NCI-H345 (cell line): Measurements from ENCODE around the gene FYB2.
A peak's percentile ranks its signal among the peaks of the same experiment; 100 is the strongest.

Experiments used
- DNase-seq: peaks from one replicate; lab custom pipeline; 2025; lab: John Stamatoyannopoulos, UW

Gene FYB2

GRCh38 chr1:56712150-56712549 lies 107.1 kb downstream of the FYB2 start:
- DNase-seq, result no peak

- no peak for DNase-seq
Measured at GRCh38 chr1:56710646-56711045, 108.6 kb downstream of the FYB2 start.

GRCh38 chr1:56709995-56710394 lies 109.2 kb downstream of the FYB2 start:
- no peak for DNase-seq

DNA sequence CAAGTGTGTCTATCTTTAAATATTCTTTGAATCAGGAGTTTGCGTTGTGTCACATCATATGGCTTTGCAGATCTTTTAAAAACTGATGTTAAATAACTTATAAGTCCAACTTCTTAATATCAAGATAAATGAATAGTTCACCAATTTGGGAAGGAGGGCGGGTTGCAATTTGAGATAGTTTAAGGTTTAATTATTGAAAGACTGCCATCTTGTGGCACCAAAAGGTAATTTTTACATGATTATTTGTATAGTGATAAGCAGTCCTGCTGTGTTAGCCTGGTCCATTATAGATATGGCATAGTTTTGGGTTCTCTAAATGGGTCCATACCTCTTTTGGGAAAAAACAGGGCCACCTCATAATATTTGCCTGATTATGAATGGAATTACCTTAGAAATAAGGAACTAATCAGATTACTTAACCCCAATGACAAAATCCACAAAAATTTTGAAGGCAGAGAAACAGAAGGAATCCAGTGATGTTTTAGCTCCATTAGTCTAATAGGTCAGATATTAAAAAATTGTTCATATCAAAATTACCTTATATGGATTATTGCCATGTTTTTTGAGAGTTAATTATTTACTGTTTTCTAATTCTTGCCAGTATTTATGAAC lies 109.8 kb downstream of the FYB2 start:
- peak; percentile 62 for DNase-seq

DNA sequence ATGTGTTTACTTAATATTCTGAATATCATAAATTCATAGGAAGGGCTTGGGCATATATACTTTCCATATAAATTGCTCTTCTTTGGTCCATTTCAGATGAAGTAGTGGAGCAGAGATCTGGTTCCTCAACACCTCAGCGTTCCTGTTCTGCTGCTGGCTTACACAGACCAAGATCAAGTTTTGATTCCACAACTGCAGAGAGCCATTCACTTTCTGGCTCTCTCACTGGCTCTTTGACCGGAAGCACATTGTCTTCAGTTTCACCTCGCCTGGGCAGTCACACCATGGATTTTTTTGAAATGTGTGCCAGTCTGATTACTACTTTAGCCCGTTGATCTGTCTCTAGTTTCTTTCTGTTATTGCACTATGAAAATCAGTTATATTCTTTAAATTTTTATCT lies 111.8 kb downstream of the FYB2 start:
- no peak for DNase-seq

- no peak for DNase-seq
Measured at GRCh38 chr1:56703747-56704146, 115.5 kb downstream of the FYB2 start.

DNA sequence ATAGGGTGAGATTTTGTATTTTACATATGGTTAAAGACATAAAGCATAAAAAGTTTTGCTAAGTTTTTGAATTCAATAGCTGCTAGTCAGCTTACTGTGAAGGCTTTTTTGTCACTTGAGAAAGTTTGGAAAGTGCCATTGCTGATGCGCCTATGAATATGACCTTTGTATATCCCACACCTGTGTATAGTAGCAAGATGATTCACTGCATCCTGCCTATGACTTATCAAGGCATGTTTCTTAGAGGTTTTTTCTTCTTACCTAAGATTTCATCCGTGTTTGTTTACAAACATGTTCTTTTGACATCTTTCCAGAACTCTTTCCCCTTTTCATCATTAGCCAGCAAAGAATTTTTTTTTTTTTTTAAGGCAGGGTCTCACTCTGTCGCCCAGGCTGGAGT lies 122.5 kb downstream of the FYB2 start:
- DNase-seq, result no peak

DNA sequence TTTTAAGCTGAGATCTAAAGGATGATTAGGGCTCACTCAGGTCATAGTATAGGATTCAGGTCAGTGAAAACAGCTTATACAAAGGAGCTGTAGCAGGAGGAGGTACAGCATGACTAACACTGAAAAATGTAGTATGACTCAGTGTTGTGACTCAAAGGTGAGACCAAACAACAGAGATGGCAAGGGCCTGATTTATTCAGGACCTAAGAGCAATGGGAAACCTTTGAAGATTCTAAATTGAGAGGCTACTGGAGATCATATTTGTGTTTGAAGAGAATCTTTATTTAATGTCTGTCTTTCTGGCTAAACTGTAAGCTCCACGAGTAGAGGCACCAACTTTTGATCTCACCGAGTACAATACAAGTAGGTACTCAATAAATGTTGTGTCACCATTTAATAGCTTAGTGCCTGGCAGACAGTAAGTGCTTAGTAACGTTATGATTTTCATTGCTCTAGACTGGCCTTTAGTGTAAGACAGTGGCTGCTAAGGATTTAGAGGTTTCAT lies 130.6 kb downstream of the FYB2 start:
- DNase-seq, result no peak

GRCh38 chr1:56686169-56686568 lies 133.0 kb downstream of the FYB2 start:
- DNase-seq, result no peak

DNA sequence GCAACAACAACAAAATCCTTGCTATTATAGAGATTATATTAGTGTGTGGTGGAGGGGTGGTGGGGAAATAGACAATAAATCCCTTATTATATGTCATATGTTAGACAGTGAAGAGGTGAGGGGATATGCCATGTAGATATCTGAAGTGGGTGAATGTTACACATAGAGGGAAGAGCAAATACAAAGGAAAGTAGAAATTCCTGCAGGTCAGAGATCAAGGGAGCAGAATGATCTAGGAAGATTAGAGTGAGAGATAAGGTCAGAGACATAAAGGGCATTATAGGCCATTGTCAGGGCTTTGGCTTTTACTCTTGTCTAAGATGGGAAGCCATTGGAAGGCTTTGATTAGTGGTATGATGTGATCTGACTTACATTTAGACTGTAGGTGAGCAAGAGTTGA lies 135.6 kb downstream of the FYB2 start:
- DNase-seq, result no peak

GRCh38 chr1:56676571-56677035 lies 142.6 kb downstream of the FYB2 start:
- no peak for DNase-seq

GRCh38 chr1:56675763-56676162 lies 143.4 kb downstream of the FYB2 start:
- no peak for DNase-seq

DNA sequence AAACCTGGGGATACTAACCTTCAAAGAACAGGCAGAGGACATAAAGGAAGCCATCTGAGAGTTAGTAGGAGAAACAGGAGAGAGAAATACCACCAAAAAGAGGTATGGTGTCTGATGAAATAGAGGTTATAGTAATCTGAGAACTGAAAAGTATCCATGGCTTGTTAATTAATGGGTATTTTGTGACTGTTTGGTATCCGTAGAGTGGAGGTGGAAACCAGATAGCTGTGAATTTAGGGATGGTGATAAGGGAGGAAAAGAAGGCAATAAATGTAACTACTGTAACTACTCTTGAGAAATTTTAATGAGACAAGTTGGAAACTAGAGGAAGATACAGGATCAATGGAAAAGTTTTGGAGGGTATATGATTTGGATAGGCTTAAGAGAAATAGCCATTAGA lies 146.6 kb downstream of the FYB2 start:
- DNase-seq, result no peak

DNA sequence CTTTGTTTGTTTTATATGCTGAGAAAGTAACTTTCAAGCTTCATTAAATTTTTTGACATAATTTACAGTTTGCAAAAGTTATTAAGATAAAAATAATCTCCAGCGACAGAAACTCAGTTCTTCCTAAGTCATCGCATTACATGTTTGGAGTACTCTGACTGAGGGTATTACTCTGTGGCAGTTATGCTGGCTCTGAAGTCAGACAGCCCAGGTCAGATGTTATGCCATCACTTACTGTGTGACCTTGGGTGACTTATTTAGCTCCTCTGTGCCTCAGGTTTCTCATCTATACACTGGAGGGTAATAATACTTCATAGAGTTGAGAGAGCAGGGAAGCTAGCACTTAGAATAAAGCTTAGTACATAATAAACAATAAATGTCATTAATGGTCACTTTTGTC lies 147.7 kb downstream of the FYB2 start:
- DNase-seq, result no peak

- DNase-seq, result no peak
Measured at GRCh38 chr1:56671085-56671484, 148.1 kb downstream of the FYB2 start.

DNA sequence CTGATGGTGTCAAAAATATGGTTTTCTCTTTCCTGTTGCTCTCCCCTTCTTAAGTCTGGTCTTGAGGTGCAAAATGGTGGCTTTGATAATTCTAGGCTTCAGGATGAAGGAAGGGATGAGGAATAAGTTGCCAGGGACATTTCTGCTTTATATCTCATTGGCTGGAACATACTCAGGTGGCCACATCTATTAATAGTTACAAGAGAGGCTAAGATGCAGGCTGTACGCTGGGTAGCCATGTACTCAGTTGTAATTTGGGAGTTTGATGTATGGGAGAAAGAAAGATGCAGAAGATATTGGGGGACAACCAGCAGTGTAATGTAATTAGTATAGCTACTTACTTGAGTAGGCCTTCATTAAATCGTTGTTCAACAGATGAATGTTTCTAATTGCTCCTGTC lies 148.9 kb downstream of the FYB2 start:
- no peak for DNase-seq
